ENCODE measurements around the gene ALG1L2. TPM values are rescaled to one million over a fixed set of nuclear protein-coding genes. Genes with fewer than 3 reads are reported as not detected.
"Not testable (repeated sequence)": the region's sequence is repeated elsewhere in the genome, so short reads cannot be mapped to it uniquely, and the experiment has no call there.

Gene ALG1L2, protein sequence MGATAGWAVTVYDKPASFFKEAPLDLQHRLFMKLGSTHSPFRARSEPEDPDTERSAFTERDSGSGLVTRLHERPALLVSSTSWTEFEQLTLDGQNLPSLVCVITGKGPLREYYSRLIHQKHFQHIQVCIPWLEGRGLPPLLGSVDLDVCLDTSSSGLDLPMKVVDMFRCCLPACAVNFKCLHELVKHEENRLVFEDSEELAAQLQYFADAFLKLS
- total RNA-seq (2014; rRNA removed; shearing (Covaris generic)): not detected in 2 replicates
- polyA plus RNA-seq (2014; cell fraction: nucleus; rRNA removed): not detected in 2 replicates

DNA sequence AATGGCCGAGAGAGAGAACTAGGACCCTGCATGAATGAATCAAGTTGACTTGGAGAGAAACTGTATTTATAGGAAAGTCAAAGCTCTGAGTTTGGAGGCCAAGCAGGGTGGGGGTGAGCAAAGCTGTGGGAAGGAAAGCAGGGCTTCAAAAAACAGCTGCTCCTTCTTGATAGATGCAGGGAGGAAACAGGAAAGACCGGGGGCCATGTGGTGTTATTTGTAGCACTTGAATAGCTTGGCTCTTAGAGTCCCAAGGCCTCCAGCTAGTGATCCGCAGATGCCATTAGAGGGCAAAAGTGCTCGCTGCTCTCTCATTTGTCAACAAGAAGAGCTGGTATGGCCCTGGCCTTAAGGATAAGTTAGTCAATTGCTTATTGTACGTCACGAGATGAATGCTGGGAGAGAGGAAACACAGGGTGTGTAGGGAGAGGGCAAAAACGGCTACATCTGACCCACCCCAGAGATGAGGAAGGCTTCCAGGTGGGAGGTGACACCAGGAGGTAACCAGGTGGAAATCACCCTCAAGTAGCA, at the start of gene ALG1L2:
Gene ALG1L2, plus strand, starts transcription at position 481 of the 531 bp plus-strand sequence. CDS start 186 bp downstream, outside the sequence.
- DNase-seq (ENCODE audit: extremely low read depth, low read depth): no peak

DNA sequence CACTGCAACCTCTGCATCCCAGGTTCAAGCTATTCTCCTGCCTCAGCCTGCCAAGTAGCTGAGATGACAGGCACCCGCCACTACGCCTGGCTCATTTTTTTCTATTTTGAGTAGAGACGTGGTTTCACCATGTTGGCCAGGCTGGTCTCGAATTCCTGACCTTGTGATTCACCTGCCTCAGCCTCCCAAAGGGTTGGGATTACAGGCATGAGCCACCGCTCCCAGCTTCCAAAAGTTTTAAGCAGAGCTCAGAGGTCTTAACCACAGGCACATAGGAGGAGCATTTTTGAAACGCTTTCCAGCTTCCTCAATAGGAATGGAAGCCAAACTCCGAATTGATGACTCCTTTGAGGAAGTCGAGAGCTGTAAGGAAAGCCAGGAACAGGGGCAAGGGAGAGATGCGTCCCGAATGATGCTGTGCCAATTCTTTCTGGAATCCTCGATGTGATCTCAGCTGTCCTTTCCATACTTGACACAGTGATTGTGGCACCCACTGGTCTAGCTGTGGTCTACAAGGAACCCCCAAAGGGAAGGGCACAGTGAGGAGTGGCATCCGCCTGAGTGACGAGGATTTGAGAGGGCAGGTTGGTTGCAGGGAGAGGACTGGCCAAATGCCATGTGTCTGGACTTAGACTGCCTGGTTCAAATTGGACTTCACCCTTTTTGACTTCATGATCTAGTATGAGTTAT, 44.4 kb upstream of the ALG1L2 start:
- DNase-seq (ENCODE audit: extremely low read depth, low read depth): not testable (repeated sequence)

DNA sequence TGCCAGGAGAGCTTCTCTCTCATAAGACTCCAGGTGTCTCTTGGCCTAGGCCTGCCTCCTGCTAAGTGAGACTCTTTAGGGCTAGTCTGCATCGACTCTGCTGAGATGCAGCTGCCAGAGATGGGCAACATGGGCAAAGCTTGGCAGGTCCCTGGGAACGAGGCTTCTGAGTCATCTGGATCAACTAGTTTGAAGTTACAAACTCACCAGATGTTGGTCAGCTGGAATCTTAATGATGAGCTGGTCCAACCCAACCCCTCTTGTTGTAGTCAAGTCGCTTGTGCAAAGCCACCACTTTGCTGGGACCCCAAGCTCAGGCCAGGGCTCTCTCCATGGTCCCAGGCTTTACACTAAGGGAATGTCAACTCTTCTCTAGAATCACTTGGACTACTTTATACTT, 38.9 kb upstream of the ALG1L2 start:
- DNase-seq (ENCODE audit: extremely low read depth, low read depth): not testable (repeated sequence)

DNA sequence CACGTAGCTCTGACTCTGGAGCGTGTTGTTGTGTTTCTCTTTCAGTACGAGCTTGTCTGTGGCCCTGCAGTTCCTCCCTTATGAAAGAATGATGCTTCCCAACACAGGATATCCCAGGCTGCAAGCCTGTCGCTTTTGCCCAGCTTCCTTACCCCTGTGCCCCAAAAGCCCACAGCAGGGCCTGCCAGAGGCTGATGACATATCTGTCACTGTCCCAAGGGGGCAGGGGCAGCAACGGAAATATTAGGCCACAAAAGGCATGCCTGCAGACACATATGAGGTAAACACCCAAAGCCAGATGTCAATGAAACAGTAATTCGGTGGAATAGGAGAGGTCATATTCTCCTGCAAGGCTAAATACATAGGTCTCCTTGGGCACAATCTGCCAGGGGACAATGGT, 38.0 kb upstream of the ALG1L2 start:
- DNase-seq (ENCODE audit: extremely low read depth, low read depth): not testable (repeated sequence)

DNA sequence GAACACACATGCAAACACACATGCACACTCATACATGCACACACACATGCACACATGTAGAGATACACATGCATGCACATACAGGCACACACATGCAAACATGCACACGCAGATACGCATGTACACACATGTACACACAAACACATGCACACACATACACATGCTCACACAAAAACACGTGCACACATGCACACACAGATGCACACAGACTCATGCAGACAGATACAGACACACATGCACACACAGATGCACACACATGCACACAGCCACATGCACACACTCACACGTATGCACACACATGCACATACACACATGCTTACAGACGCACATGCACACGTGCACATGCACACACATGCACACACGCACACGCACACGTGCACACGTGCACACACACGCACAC, 37.3 kb upstream of the ALG1L2 start:
- no peak for DNase-seq (ENCODE audit: extremely low read depth, low read depth)

DNA sequence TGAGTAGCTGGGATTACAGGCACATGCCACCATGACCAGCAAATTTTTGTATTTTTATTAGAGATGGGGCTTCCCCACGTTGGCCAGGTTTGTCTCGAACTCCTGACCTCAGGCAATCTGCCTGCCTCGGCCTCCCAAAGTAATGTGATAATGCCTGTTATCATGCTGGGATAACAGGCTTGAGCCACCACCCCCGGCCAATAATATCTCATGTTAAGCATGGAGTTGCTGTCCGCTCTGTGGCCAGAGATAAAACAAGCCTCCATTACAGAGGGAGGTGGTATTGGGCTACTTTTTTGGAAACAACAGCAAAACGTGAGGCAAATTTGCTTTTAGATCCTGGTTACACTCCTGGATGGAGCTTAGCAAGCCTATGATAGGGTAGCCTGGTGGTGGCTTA, 32.9 kb upstream of the ALG1L2 start:
- no peak for DNase-seq (ENCODE audit: extremely low read depth, low read depth)

DNA sequence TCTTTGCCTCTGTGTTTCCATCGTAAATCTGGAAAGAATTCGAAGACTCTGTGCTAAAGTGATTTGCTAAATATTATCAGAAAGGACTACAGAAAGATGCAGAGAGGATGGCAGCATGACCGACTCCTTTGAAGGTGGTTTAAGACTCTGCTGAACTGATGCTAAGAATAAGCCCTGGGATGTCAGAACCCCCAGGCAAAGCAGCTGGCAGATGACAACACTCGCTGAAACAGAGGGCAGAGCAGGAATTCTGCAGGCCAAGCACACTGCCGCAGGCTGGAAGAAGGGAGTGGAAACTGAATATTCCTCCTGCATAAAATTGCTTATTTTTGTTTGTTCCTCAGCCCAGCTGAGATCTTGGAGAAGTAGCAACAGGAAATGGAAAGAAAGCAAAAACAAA, 29.3 kb upstream of the ALG1L2 start:
- not testable (repeated sequence) for DNase-seq (ENCODE audit: extremely low read depth, low read depth)

DNA sequence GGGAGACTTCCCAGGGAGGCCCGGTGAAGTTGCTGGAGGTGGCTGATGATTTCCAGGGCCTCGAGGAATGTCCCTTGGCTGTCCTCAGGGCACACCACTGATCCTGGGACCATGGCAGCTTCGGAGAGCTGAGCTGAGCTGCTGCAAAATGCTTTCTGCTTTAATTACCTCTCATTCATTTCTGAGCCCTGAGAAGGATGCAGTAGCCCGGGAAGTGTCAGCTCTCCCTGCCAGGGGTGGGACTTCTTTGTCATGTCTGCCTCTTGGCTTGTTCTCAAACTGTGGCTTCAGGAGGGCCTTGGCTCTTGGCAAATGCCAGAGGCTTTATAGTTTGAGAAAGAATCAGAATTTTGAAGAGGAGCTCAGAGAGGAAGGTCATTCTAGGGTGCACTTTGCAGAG, 28.7 kb upstream of the ALG1L2 start:
- DNase-seq (ENCODE audit: extremely low read depth, low read depth): not testable (repeated sequence)

DNA sequence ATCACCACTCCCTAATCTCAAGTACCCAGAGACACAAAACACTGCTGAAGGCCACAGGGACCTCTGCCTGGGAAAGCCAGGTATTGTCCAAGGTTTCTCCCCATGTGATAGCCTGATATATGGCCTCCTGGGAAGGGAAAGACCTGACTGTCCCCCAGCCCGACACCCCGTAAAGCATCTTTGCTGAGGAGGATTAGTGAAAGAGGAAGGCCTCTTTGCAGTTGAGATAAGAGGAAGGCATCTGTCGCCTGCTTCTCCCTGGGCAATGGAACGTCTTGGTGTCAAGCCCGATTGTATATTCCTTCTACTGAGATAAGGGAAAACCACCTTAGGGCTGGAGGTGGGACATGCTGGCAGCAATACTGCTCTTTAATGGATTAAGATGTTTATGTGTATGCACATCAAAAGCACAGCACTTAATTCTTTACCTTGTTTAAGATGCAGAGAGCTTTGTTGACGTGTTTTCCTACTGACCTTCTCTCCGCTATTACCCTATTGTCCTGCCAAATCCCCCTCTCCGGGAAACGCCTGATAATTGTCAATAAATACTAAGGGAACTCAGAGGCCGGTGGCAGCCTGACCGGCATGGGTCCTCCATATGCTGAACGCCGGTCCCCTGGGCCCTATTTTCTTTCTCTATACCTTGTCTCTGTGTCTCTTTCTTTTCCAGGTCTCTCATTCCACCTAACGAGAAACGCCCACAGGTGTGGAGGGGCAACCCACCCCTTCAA, 23.9 kb upstream of the ALG1L2 start:
- DNase-seq (ENCODE audit: extremely low read depth, low read depth): not testable (repeated sequence)

DNA sequence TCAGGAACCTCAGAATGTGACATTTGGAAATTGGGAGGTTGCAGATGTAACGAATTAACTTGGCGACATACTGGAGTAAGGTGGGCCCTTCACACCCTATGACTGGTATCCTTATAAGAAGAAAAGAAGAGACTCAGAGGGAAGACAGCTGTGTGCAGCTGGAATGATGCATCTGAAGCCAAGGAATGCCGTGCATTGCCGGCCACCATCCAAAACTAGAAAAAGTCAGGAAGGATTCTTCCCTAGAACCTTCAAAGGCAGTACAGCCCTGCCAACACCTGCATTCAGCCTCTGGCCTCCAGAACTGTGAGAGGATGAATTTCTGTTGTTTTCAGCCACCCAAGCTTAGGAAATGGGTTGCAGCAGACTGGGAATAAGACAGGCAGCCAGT, 23.4 kb upstream of the ALG1L2 start:
- not testable (repeated sequence) for DNase-seq (ENCODE audit: extremely low read depth, low read depth)

DNA sequence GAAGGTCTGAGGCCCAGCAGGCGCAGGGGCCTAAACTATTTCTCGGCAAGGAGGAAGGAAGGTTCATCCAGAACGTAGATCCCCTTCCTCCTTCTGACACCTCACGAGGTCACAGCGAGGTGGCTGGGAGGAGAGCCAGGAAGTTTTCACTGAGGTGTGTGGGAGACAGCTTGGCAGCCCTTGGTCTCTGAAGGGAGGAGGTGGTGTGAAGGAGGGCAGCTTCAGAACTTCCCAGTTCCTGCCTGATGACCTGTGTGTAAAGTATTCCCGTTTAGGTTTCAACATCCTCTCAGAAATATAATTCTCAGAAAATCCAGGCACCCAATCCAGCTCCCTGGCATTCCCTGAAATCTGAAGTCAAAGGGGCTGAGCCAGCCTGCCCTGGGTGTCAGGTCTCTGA, 22.9 kb upstream of the ALG1L2 start:
- DNase-seq (ENCODE audit: extremely low read depth, low read depth): not testable (repeated sequence)

DNA sequence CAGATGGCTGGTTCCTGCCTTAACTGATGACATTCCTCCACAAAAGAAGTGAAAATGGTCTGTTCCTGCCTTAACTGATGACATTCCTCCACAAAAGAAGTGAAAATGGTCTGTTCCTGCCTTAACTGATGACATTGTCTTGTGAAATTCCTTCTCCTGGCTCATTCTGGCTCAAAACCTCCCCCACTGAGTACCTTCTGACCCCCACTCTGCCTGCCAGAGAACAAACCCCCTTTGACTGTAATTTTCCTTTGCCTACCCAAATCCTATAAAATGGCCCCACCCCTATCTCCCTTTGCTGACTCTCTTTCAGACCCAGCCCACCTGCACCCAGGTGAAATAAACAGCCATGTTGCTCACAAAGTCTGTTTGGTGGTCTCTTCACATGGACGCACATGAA, 22.5 kb upstream of the ALG1L2 start:
- DNase-seq (ENCODE audit: extremely low read depth, low read depth): not testable (repeated sequence)

DNA sequence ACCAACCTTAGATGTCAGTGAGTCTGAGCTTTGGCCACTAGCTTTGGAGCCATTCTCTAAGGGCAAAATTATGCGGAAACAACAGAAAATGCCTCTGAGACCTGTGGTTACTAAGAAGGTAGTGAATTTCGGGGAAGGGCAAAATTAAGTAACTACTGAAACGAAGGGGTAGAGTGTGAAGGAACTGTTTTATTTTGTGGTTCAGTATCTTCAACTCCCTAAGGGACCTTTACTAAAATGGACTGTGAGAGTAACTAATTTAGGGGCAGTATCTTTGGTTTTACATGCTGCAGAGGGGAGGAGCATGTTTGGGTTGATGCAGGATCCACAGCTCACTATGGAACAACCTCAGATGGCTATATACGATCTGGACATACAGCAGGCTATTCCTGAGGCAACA, 8.0 kb upstream of the ALG1L2 start:
- no peak for DNase-seq (ENCODE audit: extremely low read depth, low read depth)

DNA sequence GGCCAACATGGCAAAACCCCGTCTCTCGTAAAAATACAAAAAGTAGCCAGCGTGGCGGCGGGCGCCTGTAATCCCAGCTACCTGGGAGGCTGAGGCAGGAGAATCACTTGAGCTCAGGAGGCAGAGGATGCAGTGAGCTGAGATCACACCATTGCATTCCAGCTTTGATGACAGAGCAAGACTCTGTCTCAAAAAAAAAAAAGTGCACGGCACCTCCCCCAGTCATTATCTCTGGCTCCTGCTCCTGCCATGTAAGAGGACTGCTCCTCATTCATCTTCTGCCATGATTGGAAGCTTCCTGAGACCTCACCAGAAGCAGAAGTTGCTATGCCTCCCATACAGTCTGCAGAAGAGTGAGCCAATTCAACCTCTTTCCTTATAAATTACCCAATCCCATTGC, 4.0 kb upstream of the ALG1L2 start:
- DNase-seq (ENCODE audit: extremely low read depth, low read depth): no peak

DNA sequence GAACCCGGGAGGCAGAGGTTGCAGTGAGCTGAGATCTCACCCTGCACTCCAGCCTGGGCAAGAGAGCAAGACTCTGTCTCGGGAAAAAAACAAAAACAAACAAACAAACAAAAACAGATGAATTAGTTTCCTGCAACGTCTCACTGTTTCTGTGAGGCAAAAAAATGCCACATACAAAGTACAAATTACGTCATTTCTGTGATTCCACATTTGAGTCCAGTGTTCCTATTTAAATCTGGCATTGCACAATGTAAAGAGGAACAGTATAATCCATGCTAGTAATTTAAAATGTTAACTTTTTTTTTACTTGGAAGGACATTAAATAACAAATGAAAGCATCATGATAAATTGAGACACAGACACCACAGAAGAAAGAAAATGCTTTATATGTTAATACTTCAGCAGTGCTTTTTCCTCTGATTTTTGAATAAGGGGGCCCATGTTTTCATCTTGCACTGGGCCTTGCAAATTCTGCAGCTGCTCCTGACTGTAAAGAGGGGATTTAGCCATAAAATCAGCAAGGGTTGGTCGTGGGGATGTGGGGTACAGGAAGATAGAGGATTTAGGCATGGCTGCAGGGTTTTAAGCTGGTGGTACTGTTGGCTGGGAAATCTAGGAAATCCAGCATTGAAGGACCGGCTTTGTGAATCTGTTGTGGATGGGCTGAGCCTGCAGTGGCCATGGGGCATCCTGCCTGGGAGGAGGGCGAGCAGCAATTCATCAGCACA, 1.9 kb downstream of the ALG1L2 start:
- not testable (repeated sequence) for DNase-seq (ENCODE audit: extremely low read depth, low read depth)

DNA sequence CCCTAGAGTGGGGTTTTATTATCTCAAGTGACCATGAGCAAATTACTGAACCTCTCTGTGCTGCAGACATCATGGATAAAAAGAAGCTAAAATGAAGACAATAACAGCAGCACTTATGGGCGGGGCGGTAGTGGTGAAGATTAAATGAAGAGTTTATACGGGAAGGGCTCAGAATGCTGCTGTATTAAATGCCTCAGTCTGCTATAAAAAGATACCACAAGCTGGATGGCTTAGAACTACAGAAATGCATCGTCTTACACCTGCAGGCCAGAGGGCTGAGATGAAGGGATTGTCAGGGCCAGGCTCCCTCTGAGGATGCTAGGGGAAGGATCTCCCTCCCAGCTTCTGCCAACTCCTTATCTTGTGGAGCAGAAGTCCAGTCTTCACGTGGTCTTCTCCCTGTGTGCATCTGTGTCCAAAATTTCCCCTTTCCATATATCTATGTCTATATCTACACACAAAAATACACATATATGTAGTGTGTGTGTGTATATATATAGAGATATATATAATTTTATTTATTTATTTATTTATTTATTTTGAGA, 2.9 kb downstream of the ALG1L2 start:
- no peak for DNase-seq (ENCODE audit: extremely low read depth, low read depth)

DNA sequence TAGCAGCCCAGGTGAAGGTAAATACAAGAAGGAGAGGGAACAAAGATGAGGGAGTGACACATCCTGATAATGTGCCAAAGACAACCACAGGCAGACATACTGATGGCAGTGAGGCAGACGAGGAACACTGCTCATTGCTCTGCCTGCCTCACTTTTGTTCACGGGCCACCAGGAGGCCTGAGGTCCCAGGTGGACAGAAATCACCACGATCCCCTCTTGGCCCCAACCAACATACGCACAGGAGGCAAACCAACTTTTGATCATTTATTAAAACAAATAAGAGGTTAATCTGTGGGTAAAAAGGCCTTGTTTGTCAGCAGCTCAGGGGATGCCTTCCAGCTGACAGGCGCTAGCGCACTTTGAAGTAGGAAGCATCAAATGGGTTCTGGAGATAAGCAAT, 4.2 kb downstream of the ALG1L2 start:
- DNase-seq (ENCODE audit: extremely low read depth, low read depth): no peak

DNA sequence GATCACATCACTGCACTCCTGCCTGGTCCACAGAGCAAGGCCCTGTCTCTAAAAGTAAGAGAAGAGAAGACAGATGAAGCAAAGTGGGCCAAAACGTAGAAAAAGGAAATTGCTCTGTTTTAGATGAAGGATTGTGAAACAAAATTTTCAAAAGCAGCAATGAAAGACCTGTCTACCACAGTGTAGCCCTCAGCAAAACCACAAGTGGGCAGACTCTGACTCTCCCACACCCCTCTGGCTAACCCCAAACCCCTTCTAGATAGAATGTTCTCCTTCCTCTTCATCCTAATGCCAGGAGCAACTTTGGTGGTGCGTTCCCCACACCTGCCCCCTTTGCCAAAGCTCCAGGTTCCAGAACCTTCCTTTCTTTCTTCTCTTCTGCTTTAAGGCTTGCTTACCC, 5.0 kb downstream of the ALG1L2 start:
- not testable (repeated sequence) for DNase-seq (ENCODE audit: extremely low read depth, low read depth)

DNA sequence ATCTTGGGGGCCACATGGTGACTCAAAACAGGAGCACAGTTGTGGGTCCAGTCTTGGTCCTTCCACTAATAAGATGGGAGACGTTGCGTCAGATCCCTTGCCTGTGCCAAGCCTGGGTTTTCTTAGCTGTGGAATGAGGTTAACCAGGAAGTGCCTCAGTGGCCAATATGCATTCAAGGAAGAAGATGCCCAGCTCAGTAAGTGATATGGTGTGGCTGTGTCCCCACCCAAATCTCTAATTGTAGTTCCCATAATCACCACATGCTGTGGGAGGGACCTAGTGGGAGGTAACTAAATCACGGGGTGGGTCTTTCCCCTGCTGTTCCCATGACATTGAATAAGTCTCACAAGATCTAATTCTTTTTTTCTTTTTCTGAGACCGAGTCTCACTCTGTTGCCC, 6.4 kb downstream of the ALG1L2 start:
- no peak for DNase-seq (ENCODE audit: extremely low read depth, low read depth)

DNA sequence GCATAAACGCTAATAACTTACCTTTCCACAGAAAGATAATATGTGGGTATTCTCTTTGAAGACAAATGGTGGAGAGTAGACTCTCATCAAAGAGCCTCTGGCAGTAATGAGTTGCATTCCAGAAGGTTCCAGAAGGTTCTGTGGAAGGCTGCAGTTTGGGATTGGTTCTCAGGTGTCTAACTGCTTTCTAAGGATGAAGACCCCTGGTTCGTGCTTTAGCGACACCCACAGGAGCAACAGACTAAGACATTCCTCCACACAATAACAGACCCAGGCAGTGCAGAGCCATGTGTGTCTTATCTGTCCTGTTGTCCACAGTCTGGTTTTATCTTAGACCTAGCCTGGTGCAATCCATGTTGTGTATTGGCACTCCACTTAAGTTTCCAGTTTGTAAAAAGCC, 9.1 kb downstream of the ALG1L2 start:
- not testable (repeated sequence) for DNase-seq (ENCODE audit: extremely low read depth, low read depth)

Measured in NCI-H460 (cell line).